Spleen (tissue), 7 donors: ENCODE results near the gene RC3H2.
"Not testable (repeated sequence)": the region's sequence is repeated elsewhere in the genome, so short reads cannot be mapped to it uniquely, and the experiment has no call there.

Source experiments
- CTCF ChIP-seq, 11 experiments: fragments of 200-600 bp in 7 of 11; fragments of 450-650 bp in 4 of 11; sonication (generic) in 4 of 11; IDR thresholded peaks in 8 of 11; conservative IDR thresholded peaks in 3 of 11; 1 replicate in 7 of 11; 2 replicates in 4 of 11; pipeline versions ENCODE4 v1.4.0 to v1.8.0; 2016 to 2021; ENCODE audit warnings: antibody characterized with exemption in 11 of 11, inconsistent platforms in 4 of 11, mild to moderate bottlenecking in 1 of 11
- POLR2A ChIP-seq, 3 donors: fragments of 450-650 bp; IDR thresholded peaks; one replicate each; pipeline ENCODE4 v1.5.1; 2017; ENCODE audit warnings: antibody characterized with exemption in 3 of 3, mild to moderate bottlenecking in 1 of 3
- donor health status: DM: no; HTN: no; CAD: no; lungs with moderate emphysema.
- donor health status: DM: no; HTN: no; CAD: no.
- donor health status: DM: no; HTN: no; CAD: no.

GRCh38 chr9:122828965-122829284 lies 76.2 kb downstream of the RC3H2 start:
- TF ChIP-seq CTCF (IDR thresholded peaks at IDR 0.05 in 8 of 11, conservative IDR thresholded peaks at IDR 0.05 in 3 of 11); POLR2A (IDR thresholded peaks at IDR 0.05): not testable (repeated sequence)
